HPDE6-E6E7 (cell line): ENCODE measurements around the gene RAC3.

ENCODE experiments used
- DNase-seq: peaks from one replicate; pipeline ENCODE4 v3.0.0; 2011; ENCODE audit warnings: missing footprints; ENCODE audit errors: extremely low spot score

The RAC3 gene

DNA sequence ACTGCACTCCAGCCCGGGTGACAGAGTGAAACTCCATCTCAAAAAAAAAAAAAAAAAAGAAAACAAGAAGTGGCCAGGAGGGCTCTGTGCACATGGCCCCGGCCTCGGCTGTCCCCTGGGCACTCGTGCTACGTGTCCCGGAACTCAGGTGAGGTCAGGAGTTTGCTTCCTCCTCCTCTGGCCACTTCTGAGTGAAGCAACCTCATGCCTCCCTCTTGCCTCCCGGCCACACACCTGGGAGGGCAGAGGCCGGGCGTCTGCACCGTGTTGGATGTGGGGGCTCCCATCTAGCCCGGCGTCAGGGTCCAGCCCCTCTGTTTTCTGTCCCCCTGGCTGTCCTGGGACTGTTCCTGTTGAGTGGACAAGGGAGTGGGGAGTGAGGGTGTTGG lies 31.9 kb upstream of the RAC3 start:
- DNase-seq: no peak

DNA sequence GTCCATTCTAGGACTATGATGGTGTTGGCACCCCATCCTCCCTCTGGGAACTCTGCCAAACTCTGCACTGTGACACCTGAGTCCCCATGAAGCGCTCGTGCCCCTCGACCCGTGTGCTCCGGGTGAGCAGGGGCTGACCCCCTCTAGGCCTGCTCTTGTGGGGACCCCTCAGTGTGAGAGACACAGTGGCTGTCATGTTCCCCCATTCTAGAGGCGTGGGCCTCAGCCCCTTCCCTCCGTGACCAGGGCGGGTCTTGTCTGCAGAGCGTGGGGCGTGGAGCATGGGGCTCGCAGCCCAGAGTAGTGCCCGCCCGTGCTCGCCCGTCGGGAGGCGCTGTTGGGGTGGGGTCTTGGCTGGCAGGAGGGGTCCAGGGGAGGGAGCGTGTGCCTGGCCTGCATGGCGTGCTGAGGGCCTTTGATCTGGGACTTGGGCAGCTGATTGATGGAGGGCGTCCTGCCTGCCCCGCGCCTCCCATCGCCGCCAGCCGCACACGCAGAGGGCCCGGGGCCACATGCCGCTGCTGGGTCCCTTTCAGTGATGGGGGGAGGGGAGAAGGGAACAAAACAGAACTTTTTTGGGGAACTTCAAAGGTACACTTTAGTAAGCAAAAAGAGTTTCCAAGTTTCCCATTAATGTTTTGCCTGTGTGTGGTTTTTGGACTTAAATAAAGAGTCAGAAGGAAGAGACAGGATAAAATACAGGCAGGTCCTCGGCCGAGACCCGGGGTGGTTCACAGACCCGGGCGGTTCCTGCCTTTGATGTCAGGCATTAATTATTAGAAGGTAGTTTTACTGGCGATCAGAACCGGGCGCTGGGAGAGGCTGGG lies 31.3 kb upstream of the RAC3 start:
- no peak for DNase-seq

DNA sequence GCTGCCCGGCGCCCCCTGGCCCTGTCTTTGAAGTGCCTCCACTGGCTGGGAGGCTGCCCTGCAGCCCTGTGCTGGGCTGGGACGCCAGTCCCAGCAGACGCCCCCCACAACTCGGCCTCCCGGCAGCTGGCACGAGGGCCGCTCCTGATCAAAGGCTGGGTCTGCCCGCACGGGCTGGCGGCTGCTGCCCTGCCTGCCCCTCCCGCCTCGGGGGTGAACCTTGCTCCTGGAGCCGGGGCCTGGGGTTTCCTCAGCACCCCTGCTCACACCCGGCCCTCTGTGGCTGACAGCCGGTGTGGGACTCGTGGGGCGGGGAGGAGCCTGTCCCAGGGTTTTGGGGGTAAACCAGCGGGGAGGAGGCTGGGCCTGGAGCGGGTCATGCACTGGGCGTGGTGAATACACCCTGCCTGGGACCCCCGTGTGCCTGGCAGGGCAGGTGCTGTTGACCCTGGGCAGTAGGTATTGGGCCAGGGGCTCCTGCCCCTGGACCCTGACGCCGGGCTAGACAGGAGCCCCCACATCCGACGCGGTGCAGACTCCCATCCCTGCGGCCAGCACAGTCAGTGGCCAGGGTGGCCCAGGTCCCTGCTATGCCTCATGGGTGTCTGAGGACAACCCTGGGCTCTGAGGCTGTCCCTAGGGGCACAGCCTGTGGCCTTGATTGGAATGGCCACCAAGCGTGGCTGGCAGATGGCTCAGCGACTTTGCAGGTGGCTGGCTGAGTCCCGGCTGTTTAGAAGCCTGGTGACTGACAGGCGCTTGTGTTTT lies 30.5 kb upstream of the RAC3 start:
- DNase-seq: no peak

DNA sequence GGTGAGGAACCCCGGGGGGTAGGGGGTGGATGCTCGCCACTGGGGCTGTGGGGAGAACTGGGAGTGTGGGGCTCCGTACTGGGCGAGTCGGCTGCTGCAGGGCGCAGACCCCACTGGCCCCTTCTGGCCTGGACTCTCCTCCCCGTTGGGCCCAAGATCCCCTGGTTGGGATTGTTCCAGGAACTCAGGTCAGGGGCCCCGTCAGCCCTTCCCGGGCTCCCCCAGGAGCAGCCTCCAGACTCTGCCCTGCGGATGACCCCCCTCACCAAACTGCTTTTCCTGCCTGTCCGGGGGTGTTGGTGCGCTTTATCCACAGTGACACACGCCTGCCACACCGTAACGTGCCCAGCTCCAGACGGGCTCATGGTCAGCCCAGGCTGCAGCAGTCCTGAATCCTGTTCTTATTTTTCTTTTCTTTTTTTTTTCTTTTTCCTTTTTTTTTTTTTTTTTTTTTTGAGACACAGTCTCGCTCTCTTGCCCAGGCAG lies 29.9 kb upstream of the RAC3 start:
- DNase-seq: no peak

DNA sequence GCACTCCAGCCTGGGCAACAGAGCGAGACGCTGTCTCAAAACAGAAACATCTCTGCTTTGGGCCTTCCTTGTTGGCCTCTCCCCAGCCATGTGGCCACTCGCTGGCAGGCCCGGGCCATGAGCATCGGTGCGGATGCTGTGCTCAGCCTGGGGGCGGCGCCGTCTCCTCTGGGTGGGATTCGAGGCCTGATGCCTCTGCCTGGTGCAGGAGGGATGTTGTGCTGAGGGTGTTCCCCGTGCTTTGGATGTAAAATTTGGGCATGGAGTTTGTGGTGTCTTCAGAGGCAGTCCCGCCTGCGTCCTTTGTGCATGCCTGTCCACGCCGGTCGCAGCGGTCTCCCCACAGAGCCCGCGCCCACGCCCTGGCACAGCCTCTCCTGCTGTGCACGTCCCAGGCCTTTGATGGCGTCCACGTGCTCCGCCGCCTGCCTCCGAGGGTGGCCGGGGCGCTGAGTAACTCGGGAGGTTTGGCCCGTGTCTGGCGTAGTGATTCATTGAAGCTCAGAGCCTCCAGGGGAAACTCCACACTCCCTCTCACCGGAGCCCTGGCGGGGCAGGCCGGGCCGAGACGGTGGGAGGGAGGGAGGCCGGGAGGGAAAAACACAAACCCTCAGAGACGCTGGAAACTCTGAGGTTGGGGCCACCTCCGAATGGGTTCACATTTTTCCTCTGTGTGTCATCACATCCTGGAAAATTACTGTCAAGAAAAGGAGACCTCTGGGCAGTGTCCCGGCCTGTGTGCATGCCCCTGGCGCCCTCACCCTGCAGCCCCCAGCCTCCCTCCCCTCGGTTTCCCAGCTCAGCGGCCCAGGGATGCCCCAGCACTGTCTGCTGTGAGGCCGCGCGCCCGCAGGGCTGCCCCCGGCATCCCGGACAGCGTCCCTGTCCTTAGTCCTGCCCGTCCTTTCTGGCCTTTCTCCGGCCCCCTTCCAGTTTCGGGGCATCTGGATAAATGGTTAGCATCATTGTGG lies 27.8 kb upstream of the RAC3 start:
- DNase-seq: peak; percentile 97

DNA sequence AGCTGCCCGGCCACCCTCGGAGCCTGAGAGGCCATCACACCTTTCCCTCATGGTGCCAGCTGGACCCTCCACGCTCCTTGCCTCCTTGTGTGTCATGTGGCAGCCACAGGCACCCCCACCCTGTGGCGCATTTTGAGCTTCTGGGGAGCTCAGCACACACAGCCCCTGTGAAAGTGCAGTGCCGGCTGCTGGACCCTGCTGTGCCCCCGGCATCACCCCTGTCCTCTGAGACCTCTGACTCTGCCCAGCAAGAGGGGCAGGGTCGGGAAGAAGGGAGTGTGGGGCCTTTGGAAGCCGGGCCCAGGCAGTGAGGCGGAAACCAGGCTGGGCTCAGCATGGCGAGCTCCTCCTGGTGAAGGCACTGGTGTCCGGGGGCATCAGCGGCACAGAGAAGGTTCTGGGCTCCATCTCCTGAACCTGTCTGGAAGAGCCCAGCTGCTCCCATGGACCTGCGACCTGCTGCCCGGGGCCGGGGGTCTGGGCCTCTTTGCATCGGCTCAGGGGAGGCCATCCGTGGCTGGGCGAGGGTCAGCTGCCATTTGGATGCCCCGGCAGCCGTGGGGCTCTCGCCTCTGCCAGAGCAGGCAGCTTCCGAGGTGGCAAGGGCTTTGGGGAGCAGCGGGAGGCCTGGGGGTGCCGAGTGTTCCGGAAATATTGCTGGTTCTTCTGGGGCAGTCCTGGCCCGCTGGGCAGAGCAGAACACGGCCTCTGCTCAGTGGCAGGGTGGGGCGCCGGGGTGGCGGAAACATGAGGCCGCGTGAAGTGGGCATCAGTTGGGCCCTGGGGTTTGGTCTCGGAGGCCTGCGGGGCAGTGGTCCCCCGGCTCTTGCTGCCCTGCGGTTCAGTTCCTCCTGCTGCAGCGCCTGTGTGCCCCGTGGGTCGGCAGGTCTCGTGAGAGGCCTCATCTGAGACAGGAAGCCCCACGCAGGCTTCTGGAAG lies 26.7 kb upstream of the RAC3 start:
- DNase-seq: no peak

DNA sequence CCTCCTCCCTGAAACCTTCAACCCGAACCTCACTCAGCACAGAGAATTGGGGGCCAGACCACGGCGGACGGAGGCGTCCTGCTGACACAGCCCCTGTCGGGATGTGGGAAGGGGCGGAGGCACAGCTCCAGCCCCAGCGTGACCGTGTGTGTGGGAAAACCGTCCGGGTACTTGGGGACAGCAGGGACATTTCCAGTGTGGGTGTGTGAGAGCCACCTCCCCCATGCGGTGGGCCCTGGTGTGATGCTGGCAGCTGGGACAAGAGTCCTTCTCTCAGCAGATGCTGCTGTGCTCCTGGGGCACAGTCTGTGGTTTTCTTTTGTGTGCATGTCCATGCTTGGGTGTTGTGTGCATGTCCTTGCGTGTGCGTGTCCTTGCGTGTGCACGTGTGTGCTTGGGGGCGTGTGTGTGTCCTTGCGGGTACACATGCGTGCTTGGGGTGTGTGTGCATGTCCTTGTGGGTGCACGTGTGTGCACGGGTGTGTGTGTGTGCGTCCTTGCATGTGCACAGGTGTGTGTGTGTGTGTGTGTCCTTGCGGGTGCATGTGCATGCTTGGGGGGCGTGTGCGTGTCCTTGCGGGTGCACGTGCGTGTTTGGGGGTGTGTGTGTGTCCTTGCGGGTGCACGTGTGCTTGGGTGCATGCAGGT lies 25.7 kb upstream of the RAC3 start:
- DNase-seq: no peak

DNA sequence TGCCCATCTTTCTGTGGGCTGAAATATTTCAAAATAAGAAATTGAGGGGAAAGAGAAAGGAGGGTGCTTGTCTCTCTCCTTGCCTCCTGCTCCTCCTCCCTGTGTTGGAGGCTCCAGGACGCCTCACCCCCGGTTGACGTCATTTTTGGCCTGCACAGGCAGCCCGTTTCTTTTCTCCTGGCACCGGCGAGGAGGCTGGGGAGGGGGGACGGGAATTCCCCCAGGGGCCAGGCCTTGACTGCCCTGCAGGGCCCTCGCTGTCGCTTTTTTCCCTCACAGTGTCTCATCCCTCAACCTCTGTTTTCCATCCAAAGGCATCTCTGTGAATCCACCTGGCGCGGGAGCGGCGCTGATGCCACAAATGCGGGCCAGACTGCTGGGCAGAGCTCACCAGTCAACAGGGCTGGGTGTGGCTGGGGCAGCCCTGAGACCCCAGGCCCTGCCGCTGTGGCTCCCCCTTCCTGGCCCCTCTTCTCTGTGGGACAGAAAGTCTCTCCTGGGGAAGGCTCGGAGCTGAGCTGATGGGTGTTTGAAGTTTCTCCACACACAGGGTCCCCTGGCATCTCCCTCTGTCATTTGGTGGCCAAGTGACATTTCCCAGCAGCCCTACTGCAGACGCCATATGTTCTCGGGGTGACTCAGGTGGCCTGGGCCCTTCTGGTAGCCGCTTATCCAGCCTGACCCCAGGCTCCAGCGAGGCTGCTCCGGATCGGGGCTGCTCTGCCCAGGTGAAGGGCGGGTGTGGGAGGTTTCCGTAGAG lies 24.8 kb upstream of the RAC3 start:
- no peak for DNase-seq

DNA sequence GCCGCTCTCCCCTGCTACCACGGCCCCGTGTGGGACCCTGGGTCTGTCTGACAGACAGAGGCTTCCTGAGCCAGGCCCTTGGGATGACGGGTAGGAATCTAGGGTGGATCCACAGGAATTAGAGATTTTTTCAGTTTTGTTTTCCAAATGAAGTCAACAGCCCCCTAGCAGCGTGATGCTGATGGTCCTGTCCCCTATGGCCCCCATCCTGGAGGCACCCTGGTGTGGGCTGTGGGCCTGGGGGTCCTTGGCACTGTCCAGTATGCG lies 24.3 kb upstream of the RAC3 start:
- DNase-seq: no peak

DNA sequence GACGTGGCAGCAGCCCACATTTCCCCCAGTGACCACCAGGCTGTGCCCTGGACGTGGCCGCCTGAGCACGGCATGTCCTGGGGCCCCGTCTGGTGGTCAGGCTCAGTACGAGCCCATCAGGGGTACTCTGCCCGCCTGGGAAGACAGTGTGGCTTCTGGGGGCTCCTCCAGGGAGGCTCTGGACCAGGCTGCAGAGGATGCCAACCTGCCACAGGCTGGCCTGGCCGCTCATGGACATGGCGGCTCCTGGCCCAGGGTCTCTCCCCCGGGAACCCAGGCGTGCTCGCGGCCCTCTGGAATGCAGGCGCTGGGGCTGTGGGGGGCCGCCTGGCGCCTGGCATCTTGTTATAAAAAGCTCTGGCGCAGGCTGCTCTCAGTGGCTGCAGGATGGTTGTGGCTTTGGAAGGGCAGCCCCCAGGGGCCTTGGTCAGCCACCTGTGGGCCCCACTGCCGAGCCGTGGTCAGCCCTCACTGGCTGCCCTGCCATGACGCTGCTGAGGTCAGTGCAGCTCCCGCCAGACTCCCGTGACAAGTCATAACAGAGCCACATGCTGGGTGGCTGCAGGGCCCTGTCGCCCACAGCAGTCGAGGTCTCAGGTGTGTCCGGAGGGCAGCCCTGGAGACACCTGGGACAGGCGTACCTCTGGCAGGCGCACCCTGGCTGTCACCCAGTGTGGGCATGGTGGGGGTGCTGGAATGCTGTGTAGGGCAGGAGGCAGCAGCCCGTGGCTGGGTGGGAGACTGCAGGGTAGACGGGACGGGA lies 23.8 kb upstream of the RAC3 start:
- no peak for DNase-seq

DNA sequence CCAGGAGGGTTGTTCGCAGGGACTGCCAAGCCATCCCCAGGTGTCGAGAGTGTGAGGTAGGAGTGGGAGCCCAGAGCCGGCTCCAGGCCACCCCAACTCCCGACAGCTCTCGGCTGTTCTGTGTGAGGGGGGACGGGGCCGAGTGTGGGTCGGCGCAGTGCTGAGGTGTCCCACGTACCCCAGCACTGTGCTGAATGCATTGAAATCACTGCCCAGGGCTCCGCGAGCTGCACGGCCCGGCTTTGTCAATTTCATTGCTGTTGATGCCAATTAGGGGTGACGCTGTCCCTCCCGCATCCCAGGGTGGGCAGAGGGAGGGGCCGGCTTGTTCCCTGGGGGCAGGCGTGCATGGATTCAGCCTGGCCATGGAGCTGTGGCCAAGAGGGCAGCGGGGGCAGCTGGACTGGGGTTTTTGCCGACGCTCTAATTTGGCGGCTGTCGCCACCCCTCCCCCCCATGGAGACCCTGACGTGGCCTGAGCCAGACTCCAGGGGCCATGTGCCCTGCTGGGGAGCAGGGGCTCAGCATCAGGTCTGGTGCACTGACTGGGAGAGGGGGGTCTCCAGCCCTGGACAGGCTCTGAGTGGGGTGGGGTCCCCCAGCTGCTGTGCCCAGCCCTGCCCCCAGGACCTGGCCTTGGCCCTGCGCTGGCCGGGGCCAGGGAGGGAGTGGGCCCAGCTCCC lies 23.1 kb upstream of the RAC3 start:
- no peak for DNase-seq

DNA sequence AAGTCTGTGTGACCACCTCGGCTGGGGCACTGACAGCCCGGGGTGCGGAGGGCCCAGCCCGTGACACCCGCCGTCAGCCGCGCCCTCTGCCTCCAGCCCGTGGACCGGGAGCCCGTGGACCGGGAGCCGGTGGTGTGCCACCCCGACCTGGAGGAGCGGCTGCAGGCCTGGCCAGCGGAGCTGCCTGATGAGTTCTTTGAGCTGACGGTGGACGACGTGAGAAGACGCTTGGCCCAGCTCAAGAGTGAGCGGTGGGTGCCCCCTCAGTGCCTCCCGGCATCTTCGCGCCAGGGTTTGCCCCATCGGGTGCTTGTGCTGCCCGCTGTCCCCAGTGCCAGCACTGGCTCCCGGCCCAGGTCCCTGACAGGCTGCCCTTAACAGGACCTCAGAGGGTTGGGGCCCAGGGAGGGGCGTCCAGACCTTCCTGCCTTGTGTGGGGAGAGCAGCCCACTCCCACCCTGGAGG lies 22.5 kb upstream of the RAC3 start:
- DNase-seq: no peak

DNA sequence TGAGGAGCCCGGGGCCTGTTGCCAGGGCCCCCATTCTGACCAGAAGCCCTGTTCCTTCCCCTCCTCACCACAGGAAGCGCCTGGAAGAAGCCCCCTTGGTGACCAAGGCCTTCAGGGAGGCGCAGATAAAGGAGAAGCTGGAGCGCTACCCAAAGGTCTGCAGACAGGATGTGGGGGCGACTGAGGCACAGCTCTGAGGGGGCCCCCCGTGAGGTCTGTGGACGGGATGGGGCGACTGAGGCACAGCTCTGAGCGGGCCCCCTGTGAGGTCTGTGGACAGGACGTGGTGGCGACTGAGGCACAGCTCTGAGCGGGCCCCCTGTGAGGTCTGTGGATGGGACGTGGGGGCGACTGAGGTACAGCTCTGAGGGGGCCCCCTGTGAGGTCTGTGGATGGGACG lies 22.1 kb upstream of the RAC3 start:
- no peak for DNase-seq

DNA sequence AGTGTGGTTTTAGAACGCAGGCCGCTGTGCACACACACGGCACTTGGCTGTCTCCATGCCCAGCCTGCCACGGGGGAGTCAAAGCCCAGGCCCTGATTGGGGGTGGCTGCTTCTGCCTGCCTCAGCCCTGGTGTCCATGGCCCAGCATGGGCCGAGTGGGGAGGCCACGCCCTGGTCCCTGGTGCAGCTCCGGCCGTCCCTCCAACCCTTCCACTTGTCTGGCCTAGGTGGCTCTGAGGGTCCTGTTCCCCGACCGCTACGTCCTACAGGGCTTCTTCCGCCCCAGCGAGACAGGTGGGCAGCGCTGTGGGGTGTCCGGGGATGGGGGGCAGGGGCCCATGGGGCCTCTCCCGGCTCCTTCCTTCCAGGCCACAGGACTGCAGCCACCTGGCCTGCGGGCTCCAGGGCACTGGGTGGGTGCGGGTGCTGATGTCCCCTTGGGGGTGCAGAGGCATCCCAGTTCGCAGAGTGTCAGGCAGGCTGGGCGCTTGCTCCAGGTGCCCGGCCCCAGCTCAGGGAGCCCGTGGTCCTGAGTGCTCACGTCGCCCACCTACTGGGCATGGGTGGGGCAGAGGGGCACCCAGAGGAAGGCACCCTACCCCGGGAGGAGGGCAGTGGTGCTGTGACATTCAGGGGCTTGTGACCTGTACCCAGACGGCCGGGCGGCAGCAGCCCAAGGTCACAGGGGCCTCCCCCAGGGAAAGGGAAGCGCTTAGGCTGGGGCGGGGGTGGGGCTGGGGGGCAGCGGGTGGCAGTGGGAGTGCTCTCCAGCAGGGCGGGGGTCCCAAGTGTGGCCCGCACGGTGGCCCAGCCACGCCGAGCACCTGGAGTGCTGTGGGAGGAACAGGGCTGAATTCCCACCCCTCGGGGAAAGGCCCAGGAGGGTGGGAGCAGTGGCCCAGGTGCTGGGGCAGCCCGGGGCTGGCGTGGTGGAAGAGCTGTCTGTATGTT lies 20.6 kb upstream of the RAC3 start:
- no peak for DNase-seq

DNA sequence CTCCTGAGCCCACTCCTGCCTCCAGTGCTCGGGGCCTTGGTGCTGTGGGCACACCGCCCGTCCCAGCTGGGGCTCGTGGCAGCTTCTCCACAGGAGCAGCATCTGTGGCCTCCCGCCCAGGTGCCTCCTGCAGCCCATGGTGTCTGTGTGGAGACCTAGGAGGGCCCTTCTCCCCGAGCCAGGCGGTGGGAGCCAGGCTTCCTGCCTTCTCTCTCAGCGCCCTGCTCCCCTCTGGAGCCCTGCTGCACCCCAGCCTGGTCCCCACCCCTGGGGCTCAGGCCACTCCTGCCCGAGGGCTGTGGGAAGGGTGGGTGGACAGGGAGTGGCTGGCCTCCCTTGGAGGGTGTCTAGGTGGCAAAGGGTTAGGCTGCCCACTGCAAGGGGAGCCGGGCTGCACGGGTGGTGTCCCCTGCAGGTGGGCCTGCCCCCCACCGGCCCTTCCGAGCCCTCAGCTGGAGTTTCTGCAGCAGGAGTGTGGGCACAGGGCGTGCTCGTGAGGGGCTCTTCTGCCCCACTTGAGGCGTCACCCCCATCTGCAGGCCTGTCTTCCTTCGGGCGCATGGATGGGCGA lies 19.8 kb upstream of the RAC3 start:
- no peak for DNase-seq

DNA sequence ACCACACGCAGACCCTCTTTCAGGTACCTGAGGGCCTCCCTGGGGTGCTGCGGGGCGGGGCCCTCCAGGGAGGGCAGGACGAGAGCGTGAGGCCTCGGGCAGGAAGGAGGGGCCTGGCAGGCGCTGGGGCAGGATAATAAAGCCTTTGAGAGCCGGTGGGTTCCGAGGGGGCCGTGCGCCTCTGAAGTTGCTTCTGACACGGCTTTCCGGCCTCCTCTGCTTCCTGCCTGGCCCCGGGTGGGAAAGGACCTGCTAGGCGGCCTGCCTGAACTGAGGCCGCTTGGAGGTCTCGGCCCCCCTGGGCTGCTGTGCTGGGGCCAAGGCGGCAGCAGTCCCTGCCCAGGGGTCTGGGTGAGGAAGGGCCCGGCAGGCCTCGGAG lies 19.2 kb upstream of the RAC3 start:
- DNase-seq: no peak
